Thoracic aorta (tissue), 2 donors: ENCODE measurements around the gene FBXO3. TPM values are rescaled to one million over a fixed set of nuclear protein-coding genes. Genes with fewer than 3 reads are reported as not detected.

Source experiments
- ATAC-seq: fragments of 150-250 bp; one replicate; pipeline ENCODE4 v1.8.0; 2017; ENCODE audit warnings: low read depth; ENCODE audit not compliant: insufficient number of reproducible peaks, low FRiP score
- DNase-seq: peaks from one replicate; pipeline ENCODE4 v3.0.0-alpha.2; 2020; ENCODE audit warnings: low spot score
- H3K27ac ChIP-seq, 2 donors: fragments of 200-600 bp; sonication (generic); 1 replicate in 1 of 2; 2 replicates in 1 of 2; pipeline ENCODE4 v1.5.1; 2016; ENCODE audit warnings: mild to moderate bottlenecking in 2 of 2, moderate library complexity in 2 of 2
- H3K27me3 ChIP-seq: fragments of 200-600 bp; sonication (generic); replicated peaks from 2 replicates; pipeline ENCODE4 v1.6.0; 2016; ENCODE audit warnings: mild to moderate bottlenecking; ENCODE audit not compliant: insufficient read depth
- H3K36me3 ChIP-seq: fragments of 200-600 bp; sonication (generic); one replicate; pipeline ENCODE4 v1.5.1; 2016
- H3K4me1 ChIP-seq, 2 donors: fragments of 200-600 bp; sonication (generic); 1 replicate in 1 of 2; 2 replicates in 1 of 2; pipeline versions ENCODE4 v1.5.1 to v1.6.0; 2016; ENCODE audit warnings: low read depth in 2 of 2, mild to moderate bottlenecking in 1 of 2; ENCODE audit not compliant: control insufficient read depth in 1 of 2
- H3K4me3 ChIP-seq: fragments of 200-600 bp; sonication (generic); 2 replicates; pipeline ENCODE4 v1.5.1; 2016; ENCODE audit warnings: mild to moderate bottlenecking
- H3K9me3 ChIP-seq: fragments of 200-600 bp; sonication (generic); 2 replicates; pipeline ENCODE4 v1.5.1; 2016
- total RNA-seq, 2 donors: library from RNA; depleted of rRNA; stranded (reverse); fragments of >200 nt; gene quantifications; one replicate each; pipeline versions ENCODE4 v1.1.0 to v1.2.3, GENCODE V29; 2016
- TF ChIP-seq, protein P1 (sequence below): fragments of 200-600 bp; sonication (generic); IDR thresholded peaks from one replicate; pipeline ENCODE4 v1.5.1; 2019; ENCODE audit warnings: antibody characterized with exemption

FBXO3 gene
- total RNA-seq, 2 donors from 2014 or later = 35.1 to 73.8 TPM

DNA sequence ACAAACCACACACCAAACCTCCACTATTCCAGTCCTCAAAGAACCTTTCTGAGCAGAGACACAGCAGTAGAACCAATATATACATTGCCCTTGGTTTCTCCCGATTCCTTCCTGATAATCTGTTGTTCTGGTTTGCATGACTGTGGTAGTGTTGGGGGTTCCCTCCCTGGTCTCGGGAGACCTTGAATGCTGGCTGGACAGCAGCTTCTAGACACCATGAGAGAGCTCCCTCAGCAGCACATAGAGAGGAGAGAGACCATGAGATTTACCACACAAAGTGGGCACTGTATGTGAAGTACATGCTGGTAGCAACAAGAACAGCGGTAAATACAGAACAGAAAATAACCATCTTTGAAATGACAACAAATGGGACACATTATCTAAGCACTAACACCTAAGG, 76.3 kb downstream of the FBXO3 start:
- ATAC-seq = no peak
- Histone ChIP-seq H3K27ac (no peak overlapping the region), H3K4me3 (no peak overlapping the region), H3K36me3 (no peaks in the 10 kb centered on the region), H3K27me3 (no peaks in the 10 kb centered on the region), H3K9me3 (no peaks in the 10 kb centered on the region), H3K4me1 (peaks cover 6 to 33% of the 10 kb centered on the region in 2 donors)
- no peak for DNase-seq
- TF ChIP-seq, protein P1, sequence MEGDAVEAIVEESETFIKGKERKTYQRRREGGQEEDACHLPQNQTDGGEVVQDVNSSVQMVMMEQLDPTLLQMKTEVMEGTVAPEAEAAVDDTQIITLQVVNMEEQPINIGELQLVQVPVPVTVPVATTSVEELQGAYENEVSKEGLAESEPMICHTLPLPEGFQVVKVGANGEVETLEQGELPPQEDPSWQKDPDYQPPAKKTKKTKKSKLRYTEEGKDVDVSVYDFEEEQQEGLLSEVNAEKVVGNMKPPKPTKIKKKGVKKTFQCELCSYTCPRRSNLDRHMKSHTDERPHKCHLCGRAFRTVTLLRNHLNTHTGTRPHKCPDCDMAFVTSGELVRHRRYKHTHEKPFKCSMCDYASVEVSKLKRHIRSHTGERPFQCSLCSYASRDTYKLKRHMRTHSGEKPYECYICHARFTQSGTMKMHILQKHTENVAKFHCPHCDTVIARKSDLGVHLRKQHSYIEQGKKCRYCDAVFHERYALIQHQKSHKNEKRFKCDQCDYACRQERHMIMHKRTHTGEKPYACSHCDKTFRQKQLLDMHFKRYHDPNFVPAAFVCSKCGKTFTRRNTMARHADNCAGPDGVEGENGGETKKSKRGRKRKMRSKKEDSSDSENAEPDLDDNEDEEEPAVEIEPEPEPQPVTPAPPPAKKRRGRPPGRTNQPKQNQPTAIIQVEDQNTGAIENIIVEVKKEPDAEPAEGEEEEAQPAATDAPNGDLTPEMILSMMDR = no peak

DNA sequence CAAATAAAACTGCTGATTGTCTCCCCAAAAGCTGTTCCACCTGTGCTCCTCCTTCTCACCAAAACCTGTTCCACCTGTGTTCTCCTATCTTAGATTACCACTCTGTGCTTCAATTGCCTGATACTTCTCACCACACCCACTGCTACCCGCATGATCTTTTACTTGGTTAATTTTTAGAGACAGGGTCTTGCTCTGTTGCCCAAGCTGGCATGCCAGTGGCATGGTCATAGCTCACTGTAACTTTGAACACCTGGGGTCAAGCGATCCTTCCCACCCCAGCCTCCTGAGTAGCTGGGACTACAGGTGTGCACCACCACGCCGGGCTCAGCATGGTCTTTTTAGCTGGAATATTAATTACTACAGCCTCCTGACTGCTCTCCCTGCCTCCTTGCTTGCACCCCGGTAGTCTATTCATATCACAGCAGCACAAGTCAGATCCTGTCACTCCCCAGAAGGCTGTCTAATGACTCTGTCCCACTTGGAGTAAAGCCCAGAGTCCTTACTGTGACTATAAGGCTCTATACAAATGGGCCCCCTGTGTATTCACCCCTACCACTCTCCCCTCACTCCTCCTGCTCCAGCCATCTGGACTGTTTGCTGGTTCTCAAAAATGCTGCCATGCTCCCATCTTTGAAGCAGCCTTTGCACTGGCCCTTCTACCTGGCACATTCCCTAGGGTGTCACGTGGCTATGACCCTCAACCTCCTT, 77.2 kb downstream of the FBXO3 start:
- TF ChIP-seq, protein P1 = no peak

DNA sequence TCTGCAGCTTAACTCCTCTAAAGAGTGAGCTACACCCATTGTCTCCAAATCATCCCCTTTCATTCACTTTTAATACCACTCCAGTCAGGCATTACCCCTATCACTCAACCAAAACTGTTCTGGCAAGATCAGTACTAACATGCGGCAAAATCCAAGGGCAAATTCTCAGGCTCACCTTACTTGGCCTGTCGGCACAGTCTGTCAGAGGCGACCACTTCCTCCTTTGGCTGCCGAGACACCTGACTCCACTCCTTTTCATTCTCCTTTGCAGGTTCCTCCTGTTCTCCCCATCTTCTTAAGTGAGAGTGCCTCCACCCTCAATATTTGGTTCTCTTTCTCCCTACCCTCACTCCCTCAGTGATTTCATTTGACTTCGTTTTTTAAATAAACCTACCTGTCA, 77.9 kb downstream of the FBXO3 start:
- no peak for DNase-seq
- H3K4me3 ChIP-seq = no peak overlapping the region
- peaks cover 12 to 41% of the 10 kb centered on the region in 2 donors for H3K4me1 ChIP-seq
- H3K27me3 ChIP-seq = no peaks in the 10 kb centered on the region
- no peak overlapping the region for H3K27ac ChIP-seq
- H3K9me3 ChIP-seq = no peaks in the 10 kb centered on the region
- TF ChIP-seq, protein P1 = no peak
- no peak for ATAC-seq
- no peaks in the 10 kb centered on the region for H3K36me3 ChIP-seq

More for the DNA sequence above, 77.2 kb downstream of the FBXO3 start:
- Histone ChIP-seq H3K36me3 (no peaks in the 10 kb centered on the region), H3K4me1 (peaks cover 13 to 41% of the 10 kb centered on the region in 2 donors), H3K4me3 (no peak overlapping the region), H3K27me3 (no peaks in the 10 kb centered on the region), H3K9me3 (no peaks in the 10 kb centered on the region), H3K27ac (no peak overlapping the region)
- DNase-seq (no peak), ATAC-seq (no peak)

- TF ChIP-seq, protein P1 = no peak
- peaks cover 15 to 49% of the 10 kb centered on the region in 2 donors for H3K4me1 ChIP-seq
- H3K9me3 ChIP-seq = no peaks in the 10 kb centered on the region
- no peaks in the 10 kb centered on the region for H3K27me3 ChIP-seq
- no peaks in the 10 kb centered on the region for H3K36me3 ChIP-seq
- ATAC-seq (no peak), DNase-seq (no peak)
- no peak overlapping the region for H3K27ac ChIP-seq
- no peak overlapping the region for H3K4me3 ChIP-seq
Measured at GRCh38 chr11:33695051-33695566, 79.2 kb downstream of the FBXO3 start.

- Histone ChIP-seq H3K9me3 (no peaks in the 10 kb centered on the region), H3K36me3 (no peaks in the 10 kb centered on the region), H3K27ac (no peak overlapping the region), H3K4me3 (no peak overlapping the region), H3K27me3 (no peaks in the 10 kb centered on the region), H3K4me1 (peaks cover 19 to 55% of the 10 kb centered on the region in 2 donors)
- TF ChIP-seq, protein P1 = no peak
- ATAC-seq (no peak), DNase-seq (no peak)
Measured at GRCh38 chr11:33694346-33695050, 79.8 kb downstream of the FBXO3 start.
